HUES64 (cell line): ENCODE measurements around the gene IQCE.
A peak's percentile ranks its signal among the peaks of the same experiment; 100 is the strongest.
"Not testable (repeated sequence)": the region's sequence is repeated elsewhere in the genome, so short reads cannot be mapped to it uniquely, and the experiment has no call there.

Experiments
- H3K27ac ChIP-seq: 2 replicates; pipeline ENCODE4 v1.7.0; 2013; ENCODE audit warnings: low read depth, low read length, inconsistent platforms
- H3K27me3 ChIP-seq: 2 replicates; pipeline ENCODE4 v1.6.1; 2013; ENCODE audit warnings: mild to moderate bottlenecking, low read length; ENCODE audit not compliant: insufficient read depth
- H3K36me3 ChIP-seq: 2 replicates; pipeline ENCODE4 v1.6.1; 2013; ENCODE audit warnings: mild to moderate bottlenecking, low read length; ENCODE audit not compliant: insufficient read depth
- H3K4me1 ChIP-seq: 2 replicates; pipeline ENCODE4 v1.6.1; 2013; ENCODE audit warnings: mild to moderate bottlenecking, low read length, moderate library complexity; ENCODE audit not compliant: insufficient read depth
- H3K4me3 ChIP-seq: 2 replicates; pipeline ENCODE4 v1.5.1; 2013; ENCODE audit warnings: mild to moderate bottlenecking, low read length, moderate library complexity
- H3K9ac ChIP-seq: 2 replicates; pipeline ENCODE4 v1.6.1; 2013; ENCODE audit warnings: mild to moderate bottlenecking, low read depth, low read length
- H3K9me3 ChIP-seq: 2 replicates; pipeline ENCODE4 v1.6.1; 2013; ENCODE audit warnings: low read depth, low read length; ENCODE audit not compliant: insufficient read depth
- WGBS: fragments of 150-250, 120-280 bp; methylation state at CpG from one replicate; pipeline ENCODE4 v1.1.7; 2013; ENCODE audit warnings: missing lambda C conversion rate; 5-methylcytosine and 5-hydroxymethylcytosine counted together

The IQCE gene

GRCh38 chr7:2529161-2530070, 29.4 kb upstream of the IQCE start:
- 87% methylated on average over 30 of the region's 30 CpGs for WGBS
- Histone ChIP-seq H3K4me1 (peaks cover 10% of the 10 kb centered on the region), H3K27ac (no peak overlapping the region), H3K27me3 (no peaks in the 10 kb centered on the region), H3K9me3 (no peaks in the 10 kb centered on the region), H3K36me3 (peaks cover 35% of the 10 kb centered on the region), H3K9ac (no peak overlapping the region), H3K4me3 (no peak overlapping the region)

DNA sequence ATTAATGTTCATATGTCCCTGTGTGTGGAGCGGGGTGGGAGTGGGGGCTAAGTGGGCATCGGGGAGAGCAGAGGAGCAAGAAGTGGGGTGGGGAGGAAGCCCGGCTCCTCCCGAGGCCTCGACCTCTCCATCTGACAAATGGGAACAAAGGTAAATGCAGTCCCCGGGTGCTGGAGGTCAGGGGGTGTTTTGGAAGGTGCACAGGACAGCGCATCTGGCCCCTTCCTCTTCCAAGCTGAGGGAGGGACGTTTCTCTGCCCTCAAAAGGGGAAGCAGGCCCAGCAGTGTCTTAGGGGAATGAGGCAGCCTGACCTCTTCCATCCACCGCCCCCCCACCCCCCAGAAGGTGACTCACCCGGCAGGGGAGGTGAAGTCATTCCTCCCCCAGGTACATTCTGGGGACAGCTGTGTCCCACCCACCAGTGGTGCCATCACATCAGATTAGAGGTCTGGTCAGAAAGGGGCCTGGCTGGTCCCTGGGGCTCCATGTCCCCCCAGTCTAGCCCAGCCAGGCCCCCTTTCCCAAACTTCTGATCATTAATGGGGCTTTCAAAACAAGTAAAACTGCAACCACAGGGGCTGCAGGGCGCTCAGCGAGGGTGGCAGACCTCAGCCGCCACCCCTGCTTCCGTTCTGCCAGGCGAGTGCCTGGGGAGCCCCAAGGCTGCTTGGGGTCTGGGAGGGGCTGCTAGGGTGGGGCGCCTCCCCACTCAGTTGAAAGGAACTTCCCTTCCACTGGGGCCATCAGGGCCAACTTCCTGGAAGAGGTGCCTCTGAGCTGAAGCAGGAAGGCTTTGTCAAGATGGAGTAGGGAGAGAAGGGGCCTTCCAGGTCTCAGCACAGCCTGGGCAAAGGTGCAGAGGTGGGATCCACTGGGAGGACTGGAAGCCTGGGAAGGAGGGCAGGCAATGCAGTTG, 28.4 kb upstream of the IQCE start:
- Histone ChIP-seq H3K4me1 (peaks cover 3% of the 10 kb centered on the region), H3K9ac (peak overlapping the region; percentile 38; the same call in 1 of the 2 replicates), H3K36me3 (peaks cover 33% of the 10 kb centered on the region), H3K27me3 (no peaks in the 10 kb centered on the region), H3K27ac (peak overlapping the region; percentile 33), H3K4me3 (no peak overlapping the region), H3K9me3 (no peaks in the 10 kb centered on the region)
- WGBS: 86% methylated on average over 16 of the region's 16 CpGs

GRCh38 chr7:2530994-2531795, 27.6 kb upstream of the IQCE start:
- WGBS: 91% methylated on average over 40 of the region's 43 CpGs
- Histone ChIP-seq H3K36me3 (peaks cover 25% of the 10 kb centered on the region), H3K9ac (peak overlapping the region; percentile 38; the same call in 1 of the 2 replicates), H3K27ac (peak overlapping the region; percentile 33; the same call in 1 of the 2 replicates)
- not testable (repeated sequence) for H3K9me3 ChIP-seq, H3K4me3 ChIP-seq, H3K27me3 ChIP-seq, H3K4me1 ChIP-seq

DNA sequence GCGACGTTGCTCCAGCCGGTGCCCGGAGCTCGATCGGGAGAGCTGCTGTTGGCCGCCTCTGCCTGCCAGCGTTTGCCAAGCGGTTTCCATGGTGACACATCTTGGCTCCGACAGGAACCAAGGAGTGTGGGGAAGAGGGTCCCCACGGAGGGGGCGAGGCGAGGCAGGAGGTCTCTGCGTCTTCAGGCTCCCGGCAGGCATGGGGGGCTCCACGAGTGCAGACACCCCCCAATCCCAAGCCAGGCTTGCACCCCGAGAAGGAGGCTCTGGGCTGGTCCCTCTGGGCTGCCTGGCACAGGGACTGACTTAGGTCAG, 27.0 kb upstream of the IQCE start:
- not testable (repeated sequence) for H3K27ac ChIP-seq, H3K9me3 ChIP-seq, H3K9ac ChIP-seq, H3K4me3 ChIP-seq, H3K27me3 ChIP-seq, H3K4me1 ChIP-seq
- H3K36me3 ChIP-seq: peaks cover 19% of the 10 kb centered on the region
- 86% methylated on average over 15 of the region's 17 CpGs for WGBS

DNA sequence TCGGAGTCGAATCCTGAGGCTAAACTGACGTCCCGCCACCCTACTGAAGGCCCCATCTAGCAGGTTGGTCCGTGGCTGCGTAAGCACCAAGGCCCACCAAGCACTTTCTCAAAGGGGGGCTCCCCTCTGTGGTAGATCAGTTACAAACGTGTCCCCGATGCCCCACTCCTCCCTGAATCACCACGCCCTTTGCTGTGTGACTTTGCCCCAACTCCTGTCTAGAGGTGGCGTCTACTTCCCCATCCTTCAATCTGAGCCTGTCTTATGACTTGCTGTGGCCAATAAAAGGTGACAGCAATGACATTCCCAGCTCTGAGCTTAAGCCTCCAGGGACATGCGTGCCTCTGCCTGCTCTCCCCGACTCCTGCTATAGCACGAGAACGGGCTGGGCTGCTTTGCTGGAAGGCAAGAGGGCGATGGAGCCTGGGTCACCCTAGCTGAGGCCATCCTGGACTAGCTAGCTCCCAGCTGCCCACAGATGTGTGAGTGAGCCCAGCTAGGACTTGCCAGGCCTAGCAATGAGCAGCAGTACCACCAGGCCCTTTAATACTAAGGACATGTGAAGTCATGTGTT, 26.5 kb upstream of the IQCE start:
- H3K9ac ChIP-seq: not testable (repeated sequence)

GRCh38 chr7:2532816-2533215, 26.0 kb upstream of the IQCE start:
- not testable (repeated sequence) for H3K4me1 ChIP-seq, H3K27me3 ChIP-seq, H3K4me3 ChIP-seq, H3K9me3 ChIP-seq, H3K9ac ChIP-seq, H3K27ac ChIP-seq
- WGBS: 95% methylated on average over 5 of the region's 8 CpGs
- H3K36me3 ChIP-seq: peaks cover 12% of the 10 kb centered on the region; the same call in 1 of the 2 replicates

More for the DNA sequence above, 26.5 kb upstream of the IQCE start:
- H3K9me3 ChIP-seq, H3K4me1 ChIP-seq, H3K27ac ChIP-seq, H3K4me3 ChIP-seq, H3K27me3 ChIP-seq: not testable (repeated sequence)
- peaks cover 14% of the 10 kb centered on the region for H3K36me3 ChIP-seq
- WGBS: 92% methylated on average over 9 of the region's 15 CpGs

- not testable (repeated sequence) for H3K4me3 ChIP-seq, H3K9ac ChIP-seq, H3K27me3 ChIP-seq, H3K27ac ChIP-seq, H3K9me3 ChIP-seq, H3K4me1 ChIP-seq
- 40% methylated on average over 1 of the region's 8 CpGs for WGBS
- H3K36me3 ChIP-seq: peaks cover 13% of the 10 kb centered on the region
Observed at GRCh38 chr7:2533566-2533965, 25.2 kb upstream of the IQCE start.

- H3K27ac ChIP-seq, H3K9me3 ChIP-seq, H3K9ac ChIP-seq, H3K4me1 ChIP-seq, H3K4me3 ChIP-seq, H3K27me3 ChIP-seq: not testable (repeated sequence)
- 90% methylated on average over 25 of the region's 34 CpGs for WGBS
- peaks cover 17% of the 10 kb centered on the region for H3K36me3 ChIP-seq
Observed at GRCh38 chr7:2534214-2534613, 24.6 kb upstream of the IQCE start.

GRCh38 chr7:2535872-2536627, 22.7 kb upstream of the IQCE start:
- H3K27me3 ChIP-seq, H3K27ac ChIP-seq, H3K9me3 ChIP-seq, H3K4me3 ChIP-seq, H3K4me1 ChIP-seq, H3K9ac ChIP-seq: not testable (repeated sequence)
- H3K36me3 ChIP-seq: peaks cover 26% of the 10 kb centered on the region
- 89% methylated on average over 16 of the region's 19 CpGs for WGBS
